HCT116 (cell line): ENCODE data around the gene WIPI1. TPM values are rescaled to one million over a fixed set of nuclear protein-coding genes. Genes with fewer than 3 reads are reported as not detected.

Experiments used
- ATAC-seq: fragments of 200-7000 bp; cut with Tn5 transposase; 2 replicates; pipeline ENCODE4 v1.9.1; 2020; ENCODE audit warnings: mild to moderate bottlenecking, moderate library complexity
- BruUV-seq: library from RNA; stranded (reverse); fragments of 400-500 nt; replicated peaks from 2 replicates; lab custom pipeline; 2021; lab: Mats Ljungman, UMichigan
- CTCF ChIA-PET: fragments of 300-600 bp; sonication (Branson Sonifier 250); formaldehyde crosslinking; loops from one replicate; lab custom pipeline; 2021; ENCODE audit warnings: antibody characterized with exemption; lab: Charles Lee
- POLR2A ChIA-PET: fragments of 300-600, 350-600 bp; sonication (Branson Sonifier 250); formaldehyde crosslinking; loops from one replicate; lab custom pipeline; 2021; ENCODE audit warnings: antibody characterized with exemption; lab: Charles Lee
- RAD21 ChIA-PET, 2 experiments: fragments of 300-600 bp; sonication (Branson Sonifier 250); formaldehyde crosslinking; loops; one replicate each; lab custom pipeline; 2023; ENCODE audit warnings: low total read pairs in 2 of 2; ENCODE audit not compliant: uncharacterized antibody in 2 of 2, unreplicated experiment in 2 of 2, low non-redundant PET in 1 of 2; lab: Charles Lee
- DNase-seq: peaks from one replicate; pipeline ENCODE4 v3.0.0-alpha.2; 2010; ENCODE audit warnings: low read depth, low spot score
- H2AFZ ChIP-seq: fragments of 200-600 bp; shearing (Covaris generic), sonication (generic); 2 replicates; pipeline ENCODE4 v1.6.1; 2017; ENCODE audit warnings: low read depth, mixed run types, mixed read lengths, antibody characterized with exemption, low read length; ENCODE audit not compliant: poor library complexity, severe bottlenecking
- H3K27ac ChIP-seq: 2 replicates; pipeline ENCODE4 v1.5.1; 2012; ENCODE audit warnings: low read depth, low read length
- H3K27me3 ChIP-seq: fragments of 200-600 bp; sonication (generic); 2 replicates; pipeline ENCODE4 v1.6.1; 2016; ENCODE audit warnings: mixed run types, low read length, mixed read lengths; ENCODE audit not compliant: insufficient read depth
- H3K36me3 ChIP-seq, 2 experiments: fragments of 200-500 bp in 1 of 2; fragments of 200-600 bp in 1 of 2; sonication (Bioruptor generic) in 1 of 2; sonication (generic) in 1 of 2; 2 replicates each; pipeline versions ENCODE4 v1.5.1 to v1.6.1; 2014 to 2016; ENCODE audit warnings: low read length in 2 of 2, inconsistent platforms in 1 of 2, mixed read lengths in 1 of 2, mixed run types in 1 of 2; ENCODE audit not compliant: insufficient read depth in 2 of 2, control insufficient read depth in 1 of 2
- H3K4me1 ChIP-seq, 2 experiments: fragments of 200-600 bp in 1 of 2; sonication (generic) in 1 of 2; 2 replicates each; pipeline versions ENCODE4 v1.5.1 to v1.6.1; 2012 to 2017; ENCODE audit warnings: low read length in 2 of 2, inconsistent platforms in 1 of 2, mild to moderate bottlenecking in 1 of 2, mixed read lengths in 1 of 2, mixed run types in 1 of 2, moderate library complexity in 1 of 2; ENCODE audit not compliant: insufficient read depth in 2 of 2, control insufficient read depth in 1 of 2
- H3K4me2 ChIP-seq: fragments of 200-600 bp; sonication (generic); 2 replicates; pipeline ENCODE4 v1.6.1; 2017; ENCODE audit warnings: mixed run types, low read length, mixed read lengths
- H3K4me3 ChIP-seq, 2 experiments: fragments of 200-600 bp in 1 of 2; sonication (generic) in 1 of 2; replicated peaks in 1 of 2; 2 replicates each; pipeline ENCODE4 v1.5.1; 2011 to 2016; ENCODE audit warnings: low read length in 2 of 2, control low read depth in 1 of 2, low read depth in 1 of 2, mild to moderate bottlenecking in 1 of 2, mixed read lengths in 1 of 2, mixed run types in 1 of 2
- H3K79me2 ChIP-seq: fragments of 200-600 bp; sonication (generic); 2 replicates; pipeline ENCODE4 v1.6.1; 2017; ENCODE audit warnings: mild to moderate bottlenecking, mixed run types, low read length, moderate library complexity, mixed read lengths; ENCODE audit not compliant: insufficient read depth
- H3K9ac ChIP-seq: fragments of 200-600 bp; sonication (generic); 2 replicates; pipeline ENCODE4 v1.6.1; 2016; ENCODE audit warnings: low read length, mixed read lengths
- H3K9me2 ChIP-seq: fragments of 200-600 bp; sonication (generic), shearing (Covaris generic); 2 replicates; pipeline ENCODE4 v1.6.1; 2017; ENCODE audit warnings: mixed run types, mild to moderate bottlenecking, moderate library complexity; ENCODE audit not compliant: insufficient read depth
- H3K9me3 ChIP-seq, 2 experiments: fragments of 200-500 bp in 1 of 2; fragments of 200-600 bp in 1 of 2; sonication (Bioruptor generic) in 1 of 2; sonication (generic) in 1 of 2; 2 replicates each; pipeline ENCODE4 v1.6.1; 2014 to 2017; ENCODE audit warnings: low read length in 2 of 2, mixed read lengths in 2 of 2, inconsistent platforms in 1 of 2, low read depth in 1 of 2, mild to moderate bottlenecking in 1 of 2, mixed run types in 1 of 2, moderate library complexity in 1 of 2; ENCODE audit not compliant: control insufficient read depth in 1 of 2, insufficient read depth in 1 of 2
- H4K20me1 ChIP-seq: fragments of 200-600 bp; sonication (generic), shearing (Covaris generic); 2 replicates; pipeline ENCODE4 v1.6.1; 2017; ENCODE audit warnings: mixed run types, mild to moderate bottlenecking, moderate library complexity; ENCODE audit not compliant: insufficient read depth
- ATF3 ChIP-seq: IDR thresholded peaks from 2 replicates; pipeline ENCODE4 v1.6.1; 2012
- CBX3 ChIP-seq: IDR thresholded peaks from 2 replicates; pipeline ENCODE4 v1.6.1; 2012; ENCODE audit warnings: low read depth
- ELF1 ChIP-seq: IDR thresholded peaks from 2 replicates; pipeline ENCODE4 v1.6.1; 2012; ENCODE audit warnings: low read depth, borderline replicate concordance
- EZH2 ChIP-seq: fragments of 200-600 bp; sonication (generic); IDR thresholded peaks from 2 replicates; pipeline ENCODE4 v1.6.1; 2017; ENCODE audit warnings: antibody characterized with exemption, mixed run types
- FOSL1 ChIP-seq: IDR thresholded peaks from 2 replicates; pipeline ENCODE4 v1.6.1; 2012; ENCODE audit warnings: low read depth
- JUND ChIP-seq: IDR thresholded peaks from 2 replicates; pipeline ENCODE4 v1.6.1; 2012
- POLR2A ChIP-seq: IDR thresholded peaks from 2 replicates; pipeline ENCODE4 v1.7.0; 2011; ENCODE audit warnings: borderline replicate concordance; ENCODE audit not compliant: insufficient read depth, insufficient read length; ENCODE audit errors: extremely low read depth
- POLR2AphosphoS5 ChIP-seq: IDR thresholded peaks from 2 replicates; pipeline ENCODE4 v1.6.1; 2011; ENCODE audit warnings: mild to moderate bottlenecking, low read depth, low read length, moderate library complexity
- RAD21 ChIP-seq: IDR thresholded peaks from 2 replicates; pipeline ENCODE4 v1.6.1; 2012; ENCODE audit warnings: low read depth, mild to moderate bottlenecking
- SP1 ChIP-seq: IDR thresholded peaks from 2 replicates; pipeline ENCODE4 v1.6.1; 2012; ENCODE audit warnings: low read depth
- TCF7L2 ChIP-seq: IDR thresholded peaks from 2 replicates; pipeline ENCODE4 v1.7.0; 2011; ENCODE audit warnings: borderline replicate concordance, inconsistent platforms; ENCODE audit not compliant: insufficient read depth, insufficient read length; ENCODE audit errors: extremely low read depth
- ZBTB33 ChIP-seq: IDR thresholded peaks from 2 replicates; pipeline ENCODE4 v1.6.1; 2011; ENCODE audit warnings: mild to moderate bottlenecking, low read length, moderate library complexity; ENCODE audit not compliant: insufficient replicate concordance; ENCODE audit errors: extremely low read depth
- ZFX ChIP-seq: fragments of 450-650 bp; IDR thresholded peaks from 2 replicates; pipeline ENCODE4 v1.6.1; 2017
- ZNF274 ChIP-seq: fragments of 200-500 bp; sonication (Bioruptor generic); IDR thresholded peaks from 2 replicates; pipeline ENCODE4 v1.6.1; 2014; ENCODE audit warnings: mild to moderate bottlenecking, low read depth, low read length, inconsistent platforms
- intact Hi-C: fragments of 100-400 bp; cut with micrococcal nuclease; formaldehyde crosslinking; loops from 2 replicates; pipeline ENCODE4 v1.10.0; 2022
- total RNA-seq: library from RNA; stranded (reverse); gene quantifications from one replicate; pipeline ENCODE4 v1.2.1, GENCODE V29; 2021; ENCODE audit not compliant: unreplicated experiment
- TF ChIP-seq, protein P1 (sequence below), 3 experiments: fragments of 200-600 bp in 1 of 3; sonication (generic) in 1 of 3; IDR thresholded peaks in 2 of 3; conservative IDR thresholded peaks in 1 of 3; 2 replicates each; pipeline ENCODE4 v1.5.1; 2012 to 2017; ENCODE audit warnings: low read depth in 2 of 3, low read length in 2 of 3, antibody characterized with exemption in 1 of 3, borderline replicate concordance in 1 of 3, control low read depth in 1 of 3, mild to moderate bottlenecking in 1 of 3, mixed read lengths in 1 of 3, mixed run types in 1 of 3, moderate library complexity in 1 of 3; ENCODE audit not compliant: insufficient read depth in 1 of 3
- TF ChIP-seq, protein P2 (sequence below): IDR thresholded peaks from 2 replicates; pipeline ENCODE4 v1.6.1; 2012; ENCODE audit warnings: low read depth

Gene WIPI1
- total RNA-seq, 1 experiment from 2014 or later: 21.5 TPM

- ChIA-PET RAD21 (no interaction called here), CTCF (no interaction called here), POLR2A (no interaction called here)
- no peak overlapping the region for H3K9ac ChIP-seq
- no peak overlapping the region for H3K4me3 ChIP-seq
- peaks cover 9 to 10% of the 10 kb centered on the region in 2 experiments; a peak in 3 of 4 replicates for H3K4me1 ChIP-seq
- no peak overlapping the region for H2AFZ ChIP-seq
- no peak overlapping the region for H3K4me2 ChIP-seq
- BruUV-seq: no TSS peak
- TF ChIP-seq, protein P1, sequence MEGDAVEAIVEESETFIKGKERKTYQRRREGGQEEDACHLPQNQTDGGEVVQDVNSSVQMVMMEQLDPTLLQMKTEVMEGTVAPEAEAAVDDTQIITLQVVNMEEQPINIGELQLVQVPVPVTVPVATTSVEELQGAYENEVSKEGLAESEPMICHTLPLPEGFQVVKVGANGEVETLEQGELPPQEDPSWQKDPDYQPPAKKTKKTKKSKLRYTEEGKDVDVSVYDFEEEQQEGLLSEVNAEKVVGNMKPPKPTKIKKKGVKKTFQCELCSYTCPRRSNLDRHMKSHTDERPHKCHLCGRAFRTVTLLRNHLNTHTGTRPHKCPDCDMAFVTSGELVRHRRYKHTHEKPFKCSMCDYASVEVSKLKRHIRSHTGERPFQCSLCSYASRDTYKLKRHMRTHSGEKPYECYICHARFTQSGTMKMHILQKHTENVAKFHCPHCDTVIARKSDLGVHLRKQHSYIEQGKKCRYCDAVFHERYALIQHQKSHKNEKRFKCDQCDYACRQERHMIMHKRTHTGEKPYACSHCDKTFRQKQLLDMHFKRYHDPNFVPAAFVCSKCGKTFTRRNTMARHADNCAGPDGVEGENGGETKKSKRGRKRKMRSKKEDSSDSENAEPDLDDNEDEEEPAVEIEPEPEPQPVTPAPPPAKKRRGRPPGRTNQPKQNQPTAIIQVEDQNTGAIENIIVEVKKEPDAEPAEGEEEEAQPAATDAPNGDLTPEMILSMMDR (IDR thresholded peaks at IDR 0.05 in 2 of 3, conservative IDR thresholded peaks at IDR 0.05 in 1 of 3; ENCODE audit: borderline replicate concordance in 1 of 3, insufficient read depth in 1 of 3, low read depth in 2 of 3, low read length in 2 of 3): no peak
- TF ChIP-seq JUND (no peak), ELF1 (no peak), POLR2AphosphoS5 (no peak), FOSL1 (no peak), ZFX (no peak), SP1 (no peak), EZH2 (no peak), ATF3 (no peak), RAD21 (no peak), ZNF274 (no peak), CBX3 (no peak), TCF7L2 (no peak), POLR2A (no peak), ZBTB33 (no peak)
- TF ChIP-seq, protein P2, sequence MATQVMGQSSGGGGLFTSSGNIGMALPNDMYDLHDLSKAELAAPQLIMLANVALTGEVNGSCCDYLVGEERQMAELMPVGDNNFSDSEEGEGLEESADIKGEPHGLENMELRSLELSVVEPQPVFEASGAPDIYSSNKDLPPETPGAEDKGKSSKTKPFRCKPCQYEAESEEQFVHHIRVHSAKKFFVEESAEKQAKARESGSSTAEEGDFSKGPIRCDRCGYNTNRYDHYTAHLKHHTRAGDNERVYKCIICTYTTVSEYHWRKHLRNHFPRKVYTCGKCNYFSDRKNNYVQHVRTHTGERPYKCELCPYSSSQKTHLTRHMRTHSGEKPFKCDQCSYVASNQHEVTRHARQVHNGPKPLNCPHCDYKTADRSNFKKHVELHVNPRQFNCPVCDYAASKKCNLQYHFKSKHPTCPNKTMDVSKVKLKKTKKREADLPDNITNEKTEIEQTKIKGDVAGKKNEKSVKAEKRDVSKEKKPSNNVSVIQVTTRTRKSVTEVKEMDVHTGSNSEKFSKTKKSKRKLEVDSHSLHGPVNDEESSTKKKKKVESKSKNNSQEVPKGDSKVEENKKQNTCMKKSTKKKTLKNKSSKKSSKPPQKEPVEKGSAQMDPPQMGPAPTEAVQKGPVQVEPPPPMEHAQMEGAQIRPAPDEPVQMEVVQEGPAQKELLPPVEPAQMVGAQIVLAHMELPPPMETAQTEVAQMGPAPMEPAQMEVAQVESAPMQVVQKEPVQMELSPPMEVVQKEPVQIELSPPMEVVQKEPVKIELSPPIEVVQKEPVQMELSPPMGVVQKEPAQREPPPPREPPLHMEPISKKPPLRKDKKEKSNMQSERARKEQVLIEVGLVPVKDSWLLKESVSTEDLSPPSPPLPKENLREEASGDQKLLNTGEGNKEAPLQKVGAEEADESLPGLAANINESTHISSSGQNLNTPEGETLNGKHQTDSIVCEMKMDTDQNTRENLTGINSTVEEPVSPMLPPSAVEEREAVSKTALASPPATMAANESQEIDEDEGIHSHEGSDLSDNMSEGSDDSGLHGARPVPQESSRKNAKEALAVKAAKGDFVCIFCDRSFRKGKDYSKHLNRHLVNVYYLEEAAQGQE: no peak
- H3K9me3 ChIP-seq: no peaks in the 10 kb centered on the region
- ATAC-seq (no peak), DNase-seq (no peak)
- intact Hi-C loops: no loop called here
- no peaks in the 10 kb centered on the region for H3K36me3 ChIP-seq
- no peaks in the 10 kb centered on the region for H3K27me3 ChIP-seq
- no peaks in the 10 kb centered on the region for H3K79me2 ChIP-seq
- no peaks in the 10 kb centered on the region for H3K9me2 ChIP-seq
- no peaks in the 10 kb centered on the region for H4K20me1 ChIP-seq
- H3K27ac ChIP-seq: no peak overlapping the region
Measured at GRCh38 chr17:68429881-68430280, 27.4 kb downstream of the WIPI1 start.
